Measurements from ENCODE around the gene NHLRC1. TPM values are rescaled to one million over a fixed set of nuclear protein-coding genes. Genes with fewer than 3 reads are reported as not detected.

NHLRC1 gene
- total and polyA plus RNA-seq, 10 of the 15 experiments (the other 5 are each of a cell fraction or from before 2014, with no cell fraction given) = 0.04 to 0.22 (median 0.12) TPM; not detected in 2

DNA sequence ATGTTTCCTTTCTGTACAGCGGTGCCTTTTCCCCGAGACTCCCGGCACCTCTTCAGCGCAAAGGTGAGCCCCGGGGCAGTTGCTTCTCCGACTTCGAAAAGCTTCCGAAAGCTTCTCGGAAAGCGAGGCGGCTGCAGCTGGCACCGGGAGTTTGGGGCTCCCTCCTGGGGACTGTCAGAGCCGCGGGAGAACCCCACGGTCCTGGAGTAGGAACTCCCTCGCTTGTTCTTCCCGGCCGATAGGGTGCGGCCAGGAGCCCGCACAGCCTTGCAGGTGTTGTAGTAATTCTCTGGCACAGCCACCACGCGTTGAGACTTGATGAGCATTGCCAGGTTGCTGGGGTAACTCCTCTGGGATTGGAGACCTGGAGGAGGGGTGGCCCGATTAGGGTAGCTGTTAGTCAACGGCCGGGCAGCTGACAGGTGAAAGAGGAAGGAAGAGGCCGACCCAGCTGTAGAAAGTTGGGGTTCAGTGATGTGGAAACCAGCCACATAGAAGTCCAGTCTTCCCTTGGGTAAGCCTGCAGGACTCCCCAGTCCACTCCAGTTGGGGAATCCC lies 33.5 kb upstream of the NHLRC1 start (continued):
- TF ChIP-seq, protein P1, sequence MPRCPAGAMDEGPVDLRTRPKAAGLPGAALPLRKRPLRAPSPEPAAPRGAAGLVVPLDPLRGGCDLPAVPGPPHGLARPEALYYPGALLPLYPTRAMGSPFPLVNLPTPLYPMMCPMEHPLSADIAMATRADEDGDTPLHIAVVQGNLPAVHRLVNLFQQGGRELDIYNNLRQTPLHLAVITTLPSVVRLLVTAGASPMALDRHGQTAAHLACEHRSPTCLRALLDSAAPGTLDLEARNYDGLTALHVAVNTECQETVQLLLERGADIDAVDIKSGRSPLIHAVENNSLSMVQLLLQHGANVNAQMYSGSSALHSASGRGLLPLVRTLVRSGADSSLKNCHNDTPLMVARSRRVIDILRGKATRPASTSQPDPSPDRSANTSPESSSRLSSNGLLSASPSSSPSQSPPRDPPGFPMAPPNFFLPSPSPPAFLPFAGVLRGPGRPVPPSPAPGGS (IDR thresholded peaks at IDR 0.05; ENCODE audit: borderline replicate concordance, insufficient read depth, low read depth, low read length, poor library complexity, severe bottlenecking) = no peak
- TF ChIP-seq JUND (IDR thresholded peaks at IDR 0.05; ENCODE audit: low read depth, low read length) (no peak), EED (IDR thresholded peaks at IDR 0.05; ENCODE audit: low read depth) (peak; percentile 89), IKZF1 (conservative IDR thresholded peaks at IDR 0.05) (peak; percentile 66), NFYA (IDR thresholded peaks at IDR 0.05; ENCODE audit: borderline replicate concordance, low read depth, low read length) (no peak), JUNB (IDR thresholded peaks at IDR 0.05) (peak; percentile 13; the same call in 1 of the 2 replicates), EGR1 (IDR thresholded peaks at IDR 0.05; ENCODE audit: borderline replicate concordance in 1 of 2, low read depth in 2 of 2, low read length in 2 of 2) (no peak), CREM (IDR thresholded peaks at IDR 0.05; ENCODE audit: low read depth) (peak; percentile 42; the same call in 1 of the 2 replicates), TBL1XR1 (IDR thresholded peaks at IDR 0.05; ENCODE audit: low read depth, low read length) (no peak), SUZ12 (IDR thresholded peaks at IDR 0.05; ENCODE audit: unreplicated experiment) (no peak), CHD4 (IDR thresholded peaks at IDR 0.05) (no peak)
- TF ChIP-seq, protein P2, sequence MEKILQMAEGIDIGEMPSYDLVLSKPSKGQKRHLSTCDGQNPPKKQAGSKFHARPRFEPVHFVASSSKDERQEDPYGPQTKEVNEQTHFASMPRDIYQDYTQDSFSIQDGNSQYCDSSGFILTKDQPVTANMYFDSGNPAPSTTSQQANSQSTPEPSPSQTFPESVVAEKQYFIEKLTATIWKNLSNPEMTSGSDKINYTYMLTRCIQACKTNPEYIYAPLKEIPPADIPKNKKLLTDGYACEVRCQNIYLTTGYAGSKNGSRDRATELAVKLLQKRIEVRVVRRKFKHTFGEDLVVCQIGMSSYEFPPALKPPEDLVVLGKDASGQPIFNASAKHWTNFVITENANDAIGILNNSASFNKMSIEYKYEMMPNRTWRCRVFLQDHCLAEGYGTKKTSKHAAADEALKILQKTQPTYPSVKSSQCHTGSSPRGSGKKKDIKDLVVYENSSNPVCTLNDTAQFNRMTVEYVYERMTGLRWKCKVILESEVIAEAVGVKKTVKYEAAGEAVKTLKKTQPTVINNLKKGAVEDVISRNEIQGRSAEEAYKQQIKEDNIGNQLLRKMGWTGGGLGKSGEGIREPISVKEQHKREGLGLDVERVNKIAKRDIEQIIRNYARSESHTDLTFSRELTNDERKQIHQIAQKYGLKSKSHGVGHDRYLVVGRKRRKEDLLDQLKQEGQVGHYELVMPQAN (conservative IDR thresholded peaks at IDR 0.05) = peak; percentile 37
- TF ChIP-seq, protein P3, sequence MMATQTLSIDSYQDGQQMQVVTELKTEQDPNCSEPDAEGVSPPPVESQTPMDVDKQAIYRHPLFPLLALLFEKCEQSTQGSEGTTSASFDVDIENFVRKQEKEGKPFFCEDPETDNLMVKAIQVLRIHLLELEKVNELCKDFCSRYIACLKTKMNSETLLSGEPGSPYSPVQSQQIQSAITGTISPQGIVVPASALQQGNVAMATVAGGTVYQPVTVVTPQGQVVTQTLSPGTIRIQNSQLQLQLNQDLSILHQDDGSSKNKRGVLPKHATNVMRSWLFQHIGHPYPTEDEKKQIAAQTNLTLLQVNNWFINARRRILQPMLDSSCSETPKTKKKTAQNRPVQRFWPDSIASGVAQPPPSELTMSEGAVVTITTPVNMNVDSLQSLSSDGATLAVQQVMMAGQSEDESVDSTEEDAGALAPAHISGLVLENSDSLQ (IDR thresholded peaks at IDR 0.05) = peak; percentile 66
- TF ChIP-seq, protein P4, sequence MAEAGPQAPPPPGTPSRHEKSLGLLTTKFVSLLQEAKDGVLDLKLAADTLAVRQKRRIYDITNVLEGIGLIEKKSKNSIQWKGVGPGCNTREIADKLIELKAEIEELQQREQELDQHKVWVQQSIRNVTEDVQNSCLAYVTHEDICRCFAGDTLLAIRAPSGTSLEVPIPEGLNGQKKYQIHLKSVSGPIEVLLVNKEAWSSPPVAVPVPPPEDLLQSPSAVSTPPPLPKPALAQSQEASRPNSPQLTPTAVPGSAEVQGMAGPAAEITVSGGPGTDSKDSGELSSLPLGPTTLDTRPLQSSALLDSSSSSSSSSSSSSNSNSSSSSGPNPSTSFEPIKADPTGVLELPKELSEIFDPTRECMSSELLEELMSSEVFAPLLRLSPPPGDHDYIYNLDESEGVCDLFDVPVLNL (IDR thresholded peaks at IDR 0.05; ENCODE audit: low read depth, low read length) = no peak
- TF ChIP-seq, protein P5, sequence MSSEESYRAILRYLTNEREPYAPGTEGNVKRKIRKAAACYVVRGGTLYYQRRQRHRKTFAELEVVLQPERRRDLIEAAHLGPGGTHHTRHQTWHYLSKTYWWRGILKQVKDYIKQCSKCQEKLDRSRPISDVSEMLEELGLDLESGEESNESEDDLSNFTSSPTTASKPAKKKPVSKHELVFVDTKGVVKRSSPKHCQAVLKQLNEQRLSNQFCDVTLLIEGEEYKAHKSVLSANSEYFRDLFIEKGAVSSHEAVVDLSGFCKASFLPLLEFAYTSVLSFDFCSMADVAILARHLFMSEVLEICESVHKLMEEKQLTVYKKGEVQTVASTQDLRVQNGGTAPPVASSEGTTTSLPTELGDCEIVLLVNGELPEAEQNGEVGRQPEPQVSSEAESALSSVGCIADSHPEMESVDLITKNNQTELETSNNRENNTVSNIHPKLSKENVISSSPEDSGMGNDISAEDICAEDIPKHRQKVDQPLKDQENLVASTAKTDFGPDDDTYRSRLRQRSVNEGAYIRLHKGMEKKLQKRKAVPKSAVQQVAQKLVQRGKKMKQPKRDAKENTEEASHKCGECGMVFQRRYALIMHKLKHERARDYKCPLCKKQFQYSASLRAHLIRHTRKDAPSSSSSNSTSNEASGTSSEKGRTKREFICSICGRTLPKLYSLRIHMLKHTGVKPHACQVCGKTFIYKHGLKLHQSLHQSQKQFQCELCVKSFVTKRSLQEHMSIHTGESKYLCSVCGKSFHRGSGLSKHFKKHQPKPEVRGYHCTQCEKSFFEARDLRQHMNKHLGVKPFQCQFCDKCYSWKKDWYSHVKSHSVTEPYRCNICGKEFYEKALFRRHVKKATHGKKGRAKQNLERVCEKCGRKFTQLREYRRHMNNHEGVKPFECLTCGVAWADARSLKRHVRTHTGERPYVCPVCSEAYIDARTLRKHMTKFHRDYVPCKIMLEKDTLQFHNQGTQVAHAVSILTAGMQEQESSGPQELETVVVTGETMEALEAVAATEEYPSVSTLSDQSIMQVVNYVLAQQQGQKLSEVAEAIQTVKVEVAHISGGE (CRISPR knock-in tag; IDR thresholded peaks at IDR 0.05) = no peak
- TF ChIP-seq, protein P6, sequence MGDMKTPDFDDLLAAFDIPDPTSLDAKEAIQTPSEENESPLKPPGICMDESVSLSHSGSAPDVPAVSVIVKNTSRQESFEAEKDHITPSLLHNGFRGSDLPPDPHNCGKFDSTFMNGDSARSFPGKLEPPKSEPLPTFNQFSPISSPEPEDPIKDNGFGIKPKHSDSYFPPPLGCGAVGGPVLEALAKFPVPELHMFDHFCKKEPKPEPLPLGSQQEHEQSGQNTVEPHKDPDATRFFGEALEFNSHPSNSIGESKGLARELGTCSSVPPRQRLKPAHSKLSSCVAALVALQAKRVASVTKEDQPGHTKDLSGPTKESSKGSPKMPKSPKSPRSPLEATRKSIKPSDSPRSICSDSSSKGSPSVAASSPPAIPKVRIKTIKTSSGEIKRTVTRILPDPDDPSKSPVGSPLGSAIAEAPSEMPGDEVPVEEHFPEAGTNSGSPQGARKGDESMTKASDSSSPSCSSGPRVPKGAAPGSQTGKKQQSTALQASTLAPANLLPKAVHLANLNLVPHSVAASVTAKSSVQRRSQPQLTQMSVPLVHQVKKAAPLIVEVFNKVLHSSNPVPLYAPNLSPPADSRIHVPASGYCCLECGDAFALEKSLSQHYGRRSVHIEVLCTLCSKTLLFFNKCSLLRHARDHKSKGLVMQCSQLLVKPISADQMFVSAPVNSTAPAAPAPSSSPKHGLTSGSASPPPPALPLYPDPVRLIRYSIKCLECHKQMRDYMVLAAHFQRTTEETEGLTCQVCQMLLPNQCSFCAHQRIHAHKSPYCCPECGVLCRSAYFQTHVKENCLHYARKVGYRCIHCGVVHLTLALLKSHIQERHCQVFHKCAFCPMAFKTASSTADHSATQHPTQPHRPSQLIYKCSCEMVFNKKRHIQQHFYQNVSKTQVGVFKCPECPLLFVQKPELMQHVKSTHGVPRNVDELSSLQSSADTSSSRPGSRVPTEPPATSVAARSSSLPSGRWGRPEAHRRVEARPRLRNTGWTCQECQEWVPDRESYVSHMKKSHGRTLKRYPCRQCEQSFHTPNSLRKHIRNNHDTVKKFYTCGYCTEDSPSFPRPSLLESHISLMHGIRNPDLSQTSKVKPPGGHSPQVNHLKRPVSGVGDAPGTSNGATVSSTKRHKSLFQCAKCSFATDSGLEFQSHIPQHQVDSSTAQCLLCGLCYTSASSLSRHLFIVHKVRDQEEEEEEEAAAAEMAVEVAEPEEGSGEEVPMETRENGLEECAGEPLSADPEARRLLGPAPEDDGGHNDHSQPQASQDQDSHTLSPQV (IDR thresholded peaks at IDR 0.05) = no peak

Measured in GM12878 (cell line).